CD4-positive, alpha-beta T cell (primary cell): ENCODE results near the gene TESK2. TPM values are rescaled to one million over a fixed set of nuclear protein-coding genes. Genes with fewer than 3 reads are reported as not detected.
A peak's percentile ranks its signal among the peaks of the same experiment; 100 is the strongest.

ENCODE experiments used
- ATAC-seq: fragments of 200-7000 bp; cut with Tn5 transposase; one replicate; pipeline ENCODE4 v1.10.0; 2022; ENCODE audit warnings: mild to moderate bottlenecking; ENCODE audit not compliant: poor library complexity
- CTCF ChIA-PET: fragments of 350-600 bp; sonication (Branson Sonifier 250); formaldehyde crosslinking; loops from one replicate; lab custom pipeline; 2021; ENCODE audit warnings: antibody characterized with exemption, inconsistent platforms; lab: Charles Lee
- POLR2A ChIA-PET: fragments of 350-600 bp; sonication (Branson Sonifier 250); formaldehyde crosslinking; loops from one replicate; lab custom pipeline; 2021; ENCODE audit warnings: antibody characterized with exemption, inconsistent platforms; lab: Charles Lee
- DNase-seq, 14 experiments: peaks; one replicate each; pipeline ENCODE4 v3.0.0-alpha.2; 2013 to 2020; ENCODE audit warnings: mixed read lengths in 2 of 14
- H3K27ac ChIP-seq, 2 donors: one replicate each; pipeline versions ENCODE4 v1.5.1 to v1.7.0; 2013; ENCODE audit warnings: low read length in 2 of 2, low read depth in 1 of 2, mild to moderate bottlenecking in 1 of 2
- H3K27me3 ChIP-seq, 2 experiments: 1 replicate in 1 of 2; 2 replicates in 1 of 2; pipeline versions ENCODE4 v1.6.1 to v1.7.0; 2013; ENCODE audit warnings: low read length in 2 of 2, control low read depth in 1 of 2, mild to moderate bottlenecking in 1 of 2, moderate library complexity in 1 of 2; ENCODE audit not compliant: insufficient read depth in 2 of 2, control insufficient read depth in 1 of 2
- H3K36me3 ChIP-seq: one replicate; pipeline ENCODE4 v1.6.1; 2013; ENCODE audit warnings: low read length, control low read depth; ENCODE audit not compliant: insufficient read depth
- H3K4me1 ChIP-seq: one replicate; pipeline ENCODE4 v1.6.1; 2013; ENCODE audit warnings: low read length, control low read depth; ENCODE audit not compliant: insufficient read depth
- H3K4me3 ChIP-seq: one replicate; pipeline ENCODE4 v1.5.1; 2013; ENCODE audit warnings: mild to moderate bottlenecking, low read length, moderate library complexity
- H3K9me3 ChIP-seq, 2 experiments: 1 replicate in 1 of 2; 2 replicates in 1 of 2; pipeline versions ENCODE4 v1.6.1 to v1.7.0; 2013; ENCODE audit warnings: low read length in 2 of 2, mild to moderate bottlenecking in 2 of 2, control low read depth in 1 of 2, moderate library complexity in 1 of 2; ENCODE audit not compliant: control insufficient read depth in 1 of 2, insufficient read depth in 1 of 2
- H3K27ac Mint-ChIP-seq: one replicate; pipeline ENCODE4 v1.8.0; 2020; ENCODE audit warnings: mixed read lengths
- H3K27me3 Mint-ChIP-seq: one replicate; pipeline ENCODE4 v1.8.0; 2021; ENCODE audit warnings: mixed read lengths
- H3K36me3 Mint-ChIP-seq: one replicate; pipeline ENCODE4 v1.8.0; 2021; ENCODE audit warnings: low read depth, mixed read lengths
- H3K4me1 Mint-ChIP-seq: one replicate; pipeline ENCODE4 v1.8.0; 2021; ENCODE audit warnings: low read depth, mixed read lengths
- H3K4me3 Mint-ChIP-seq: one replicate; pipeline ENCODE4 v1.8.0; 2020; ENCODE audit warnings: mild to moderate bottlenecking, mixed read lengths
- H3K9me3 Mint-ChIP-seq: one replicate; pipeline ENCODE4 v1.8.0; 2020; ENCODE audit warnings: mixed read lengths
- CTCF ChIP-seq: fragments of 200-600 bp; IDR thresholded peaks from one replicate; pipeline ENCODE4 v1.8.0; 2022; ENCODE audit warnings: antibody characterized with exemption, mild to moderate bottlenecking
- intact Hi-C, 2 experiments: fragments of 100-400 bp; cut with DNase I in 1 of 2; cut with micrococcal nuclease in 1 of 2; formaldehyde crosslinking; loops; one replicate each; pipeline versions ENCODE4 v1.15.1 to v1.9.0; 2023 to 2025; cut with DNase I, micrococcal nuclease
- total RNA-seq, 174 experiments: library from RNA in 2 of 174; stranded (reverse) in 2 of 174; gene quantifications; one replicate each; pipeline ENCODE4 v1.2.3 and lab custom pipeline; 2021 to 2026

Gene TESK2
- total RNA-seq, 2 experiments from 2014 or later, result 2.8 to 3.4 TPM

- Histone ChIP-seq H3K27me3 (no peaks in the 10 kb centered on the region), H3K9me3 (no peaks in the 10 kb centered on the region), H3K36me3 (peaks cover 45% of the 10 kb centered on the region), H3K27ac (peak overlapping the region; percentile 98 to 100), H3K4me1 (peaks cover 42% of the 10 kb centered on the region), H3K4me3 (peak overlapping the region; percentile 98)
- peaks cover 51% of the 10 kb centered on the region for H3K4me1 Mint-ChIP-seq
- POLR2A ChIA-PET, result interaction anchor here (0.7 to 3.8 kb wide), 30 partner anchors 9 to 709 kb away, joined by 3 to 163 read pairs (median 14); partner anchors contain the start of genes AKR1A1, BTBD19, CCDC163 and EIF2B3
- H3K27ac Mint-ChIP-seq, result peak overlapping the region; percentile 95
- H3K9me3 Mint-ChIP-seq, result no peaks in the 10 kb centered on the region
- no peaks in the 10 kb centered on the region for H3K27me3 Mint-ChIP-seq
- peaks cover 58% of the 10 kb centered on the region for H3K36me3 Mint-ChIP-seq
- peak overlapping the region; percentile 100 for H3K4me3 Mint-ChIP-seq
- intact Hi-C loops, result loop anchor here (1.0 to 10.0 kb wide), 11 partner anchors 36 to 709 kb away; partner anchors contain the start of genes NASP (in 2 of the 2), CCDC163 (in 1 of the 2), GPBP1L1 (in 1 of the 2) and MMACHC (in 1 of the 2)
- CTCF ChIA-PET, result interaction anchor here (1.0 to 3.1 kb wide), 8 partner anchors 13 to 327 kb away, joined by 3 to 21 read pairs (median 4); partner anchors contain the start of gene TESK2
- TF ChIP-seq CTCF, result no peak
- DNase-seq, result peak in 3 of 14 experiments; percentile 16 to 52 (median 38)
- no peak for ATAC-seq
These were observed 150.0 kb downstream of the TESK2 start for GRCh38 chr1:45340816-45341466.

- TF ChIP-seq CTCF, result no peak
- H3K9me3 ChIP-seq, result no peaks in the 10 kb centered on the region
- Mint-ChIP-seq H3K27ac (peak within 1 kb of the TSS; percentile 95), H3K9me3 (no peaks in the 10 kb centered on the region), H3K4me3 (peak within 1 kb of the TSS; percentile 100), H3K4me1 (peaks cover 58% of the 10 kb centered on the region), H3K36me3 (peaks cover 52% of the 10 kb centered on the region), H3K27me3 (no peaks in the 10 kb centered on the region)
- H3K36me3 ChIP-seq, result peaks cover 38% of the 10 kb centered on the region
- POLR2A ChIA-PET, result interaction anchor here (0.5 to 3.8 kb wide), 40 partner anchors 8 to 1264 kb away, joined by 3 to 163 read pairs (median 9); partner anchors contain the start of genes AKR1A1, BTBD19, CCDC163 and EIF2B3
- H3K4me1 ChIP-seq, result peaks cover 42% of the 10 kb centered on the region
- peak within 1 kb of the TSS; percentile 98 for H3K4me3 ChIP-seq
- peak within 1 kb of the TSS; percentile 98 to 100 for H3K27ac ChIP-seq
- ATAC-seq, result peak; percentile 79
- intact Hi-C loops, result loop anchor here (1.0 to 10.0 kb wide), 12 partner anchors 35 to 708 kb away; partner anchors contain the start of genes NASP (in 2 of the 2), UROD (in 2 of the 2), CCDC163 (in 1 of the 2) and GPBP1L1 (in 1 of the 2)
- no peaks in the 10 kb centered on the region for H3K27me3 ChIP-seq
- DNase-seq, result peak; percentile 83 to 94 (median 88)
- CTCF ChIA-PET, result interaction anchor here (0.8 to 3.1 kb wide), 13 partner anchors 13 to 329 kb away, joined by 3 to 21 read pairs (median 3); partner anchors contain the start of genes CCDC163, HECTD3, MMACHC and TESK2
These were observed 151.0 kb downstream of the TESK2 start, which contains the start of the genes MUTYH and TOE1 for GRCh38 chr1:45339789-45340558. MUTYH (minus strand) TSS chr1:45340440; CDS start chr1:45334505, 5,935 bp downstream. TOE1 (plus strand) TSS chr1:45340170; CDS start chr1:45340253, 83 bp downstream.
